Pancreas (tissue), 10 donors: Measurements from ENCODE around the gene MTMR4. TPM values are rescaled to one million over a fixed set of nuclear protein-coding genes. Genes with fewer than 3 reads are reported as not detected.
"Not testable (repeated sequence)": the region's sequence is repeated elsewhere in the genome, so short reads cannot be mapped to it uniquely, and the experiment has no call there.

Experiments used
- ATAC-seq, 4 donors: fragments of 200-7000 bp; cut with Tn5 transposase; one replicate each; pipeline versions ENCODE4 v1.8.0 to v1.9.1; 2020; ENCODE audit warnings: mild to moderate bottlenecking in 4 of 4, moderate library complexity in 4 of 4
- DNase-seq, 6 donors: peaks; one replicate each; pipeline ENCODE4 v3.0.0-alpha.2; 2020
- FAIRE-seq: peaks from 2 replicates; lab custom pipeline; 2012; peaks lifted over from hg19 to GRCh38; lab: Jason Lieb, UNC
- H3K27ac ChIP-seq, 4 donors: fragments of 200-600 bp; sonication (generic); 1 replicate in 3 of 4; 2 replicates in 1 of 4; pipeline versions ENCODE4 v1.5.0 to v1.8.0; 2020
- H3K27me3 ChIP-seq, 4 donors: fragments of 200-600 bp; one replicate each; pipeline ENCODE4 v1.8.0; 2021
- H3K36me3 ChIP-seq, 3 donors: fragments of 200-600 bp; sonication (generic) in 1 of 3; one replicate each; pipeline versions ENCODE4 v1.5.0 to v1.8.0; 2020 to 2021
- H3K4me1 ChIP-seq, 3 donors: fragments of 200-600 bp; one replicate each; pipeline ENCODE4 v1.8.0; 2021
- H3K4me3 ChIP-seq, 4 donors: fragments of 200-600 bp; sonication (generic) in 2 of 4; one replicate each; pipeline versions ENCODE4 v1.5.0 to v1.8.0; 2020 to 2021
- H3K9me3 ChIP-seq, 4 donors: fragments of 200-600 bp; one replicate each; pipeline ENCODE4 v1.8.0; 2021
- WGBS, 2 donors: extraction: QIAGEN DNeasy Blood & Tissue Kit; methylation state at CpG; one replicate each; pipeline ENCODE4 v1.1.7; 2013; 5-methylcytosine and 5-hydroxymethylcytosine counted together
- intact Hi-C, 3 donors: fragments of 100-400 bp; cut with DNase I; formaldehyde crosslinking; loops; one replicate each; pipeline versions ENCODE4 v1.11.1 to v1.14.2; 2022
- polyA plus RNA-seq, 2 donors: library from polyadenylated mRNA; stranded (reverse); fragments of 200-250 nt; gene quantifications; one replicate each; pipeline ENCODE4 v1.2.3, GENCODE V29; 2013
- total RNA-seq, 6 donors: library from RNA; stranded (reverse); fragmentation: NEBNext Ultra II Directional in 4 of 6; extraction: Animal tissue kit (Norgen Biotek cat#: 25700) in 4 of 6; gene quantifications; one replicate each; pipeline versions ENCODE4 v1.2.1 to v1.2.4, GENCODE V29; 2021 to 2023
- TF ChIP-seq, protein P1 (sequence below), 4 donors: fragments of 200-600 bp; sonication (generic) in 3 of 4; IDR thresholded peaks; one replicate each; pipeline versions ENCODE4 v1.5.0 to v1.8.0; 2021; ENCODE audit warnings: antibody characterized with exemption in 4 of 4
- donor health status: healthy with polysubstance abuse.
- donor health status: DM: no; HTN: no; CAD: no; lungs with moderate emphysema.
- donor health status: DM: no; HTN: no; CAD: no.
- donor health status: control.
- donor health status: control.
- donor health status: Bipolar disorder and iron deficiency.
- donor health status: DM: yes; HTN: yes; CAD: no.
- donor health status: DM: no; HTN: no; CAD: no.
- donor health status: DM: no; HTN: no; CAD: no.
- donor health status: DM: yes; HTN: yes; CAD: no.

The MTMR4 gene
- total RNA-seq (10 to 100 TPM in 5 of 6 donors, 1 to 10 TPM in 1; 8.1 to 19.9 (median 14.5) TPM), polyA plus RNA-seq (10 to 100 TPM; 13.8 to 16.3 TPM)

DNA sequence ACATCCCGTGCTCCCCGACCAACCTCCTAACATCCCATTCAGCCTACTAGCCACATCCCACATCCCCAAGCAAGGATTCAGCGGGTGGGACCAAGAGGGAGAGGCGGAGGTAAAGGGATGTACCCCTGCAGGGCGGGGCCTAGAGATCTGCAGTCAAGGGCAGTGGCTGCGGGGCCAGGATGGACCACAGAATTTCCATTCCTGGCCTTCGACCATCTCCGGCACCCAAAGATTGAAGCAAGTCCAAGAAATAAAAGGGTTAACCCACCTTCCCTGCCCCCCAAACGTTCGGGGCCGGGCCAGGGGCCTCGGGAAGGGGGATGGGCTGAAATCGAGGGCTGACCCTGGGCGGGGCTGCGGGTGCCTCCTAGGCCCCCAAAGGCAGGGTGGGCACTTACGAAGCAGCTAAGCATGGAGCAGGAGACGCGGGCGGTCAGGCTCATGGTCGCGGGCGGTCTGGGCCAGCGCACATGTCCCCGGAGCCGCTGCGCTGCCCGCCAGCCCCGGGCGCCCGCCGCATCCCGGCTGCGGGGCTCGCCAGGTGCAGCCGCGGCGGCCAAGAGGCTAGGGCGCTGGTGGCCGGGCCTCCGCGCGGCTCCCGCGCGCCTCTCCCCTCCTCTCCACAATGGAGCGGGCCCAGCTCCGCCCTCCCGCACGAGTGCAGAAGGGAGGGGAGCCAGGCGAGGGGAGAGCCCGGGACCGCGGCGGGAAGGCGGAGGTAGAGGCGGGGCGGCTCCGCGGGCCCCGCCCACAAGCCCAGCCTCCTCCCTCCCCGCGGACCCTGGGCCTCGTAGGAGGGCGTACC is at the start of gene MTMR4:
TSS of gene MTMR4 (minus strand) at position 674 of the 805 bp plus-strand sequence. CDS start at position 443, 231 bp downstream.
- no peak for FAIRE-seq
- peaks cover 3 to 21% (median 4%) of the 10 kb centered on the region in 3 donors for H3K36me3 ChIP-seq
- intact Hi-C loops, result no loop called here
- peak; percentile 32 to 56 (median 52) for ATAC-seq
- peak within 1 kb of the TSS; percentile 59 to 82 (median 68) for H3K4me3 ChIP-seq
- peak; percentile 82 to 93 (median 88) for DNase-seq
- no peaks in the 10 kb centered on the region for H3K9me3 ChIP-seq
- peaks cover 0 to 16% (median 16%) of the 10 kb centered on the region in 3 donors for H3K4me1 ChIP-seq
- TF ChIP-seq, protein P1, sequence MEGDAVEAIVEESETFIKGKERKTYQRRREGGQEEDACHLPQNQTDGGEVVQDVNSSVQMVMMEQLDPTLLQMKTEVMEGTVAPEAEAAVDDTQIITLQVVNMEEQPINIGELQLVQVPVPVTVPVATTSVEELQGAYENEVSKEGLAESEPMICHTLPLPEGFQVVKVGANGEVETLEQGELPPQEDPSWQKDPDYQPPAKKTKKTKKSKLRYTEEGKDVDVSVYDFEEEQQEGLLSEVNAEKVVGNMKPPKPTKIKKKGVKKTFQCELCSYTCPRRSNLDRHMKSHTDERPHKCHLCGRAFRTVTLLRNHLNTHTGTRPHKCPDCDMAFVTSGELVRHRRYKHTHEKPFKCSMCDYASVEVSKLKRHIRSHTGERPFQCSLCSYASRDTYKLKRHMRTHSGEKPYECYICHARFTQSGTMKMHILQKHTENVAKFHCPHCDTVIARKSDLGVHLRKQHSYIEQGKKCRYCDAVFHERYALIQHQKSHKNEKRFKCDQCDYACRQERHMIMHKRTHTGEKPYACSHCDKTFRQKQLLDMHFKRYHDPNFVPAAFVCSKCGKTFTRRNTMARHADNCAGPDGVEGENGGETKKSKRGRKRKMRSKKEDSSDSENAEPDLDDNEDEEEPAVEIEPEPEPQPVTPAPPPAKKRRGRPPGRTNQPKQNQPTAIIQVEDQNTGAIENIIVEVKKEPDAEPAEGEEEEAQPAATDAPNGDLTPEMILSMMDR (IDR thresholded peaks at IDR 0.05), result no peak
- 1% methylated on average over 36 to 64 of the region's 64 CpGs for WGBS, 2 donors
- no peaks in the 10 kb centered on the region for H3K27me3 ChIP-seq
- peak within 1 kb of the TSS; percentile 17 to 60 (median 38) for H3K27ac ChIP-seq

DNA sequence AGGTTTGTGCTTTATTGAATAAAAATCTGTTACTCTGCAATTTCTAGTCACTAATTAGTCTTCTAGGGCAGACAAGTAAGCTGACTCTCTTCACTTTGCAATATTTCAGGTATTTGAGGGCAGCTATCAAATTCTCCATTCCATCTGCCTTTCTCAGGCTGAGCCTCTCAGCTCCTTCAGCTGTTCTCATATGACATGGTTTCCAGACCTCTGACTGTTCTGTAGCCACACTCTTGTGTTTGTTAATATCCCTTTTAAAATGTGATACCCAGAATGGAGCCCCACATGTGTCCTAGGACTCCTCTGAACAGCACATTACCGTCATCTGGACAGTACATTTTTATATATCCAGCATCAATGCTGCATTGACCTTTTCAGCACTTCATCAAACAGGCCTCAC is 46.1 kb upstream of the MTMR4 start:
- no peak for ATAC-seq
- no peak for DNase-seq
- intact Hi-C loops, result no loop called here
- 74 to 85% methylated on average over 1 of the region's 1 CpG for WGBS, 2 donors
- no peak overlapping the region for H3K27ac ChIP-seq
- no peak overlapping the region for H3K4me3 ChIP-seq
- no peaks in the 10 kb centered on the region for H3K9me3 ChIP-seq
- no peaks in the 10 kb centered on the region for H3K4me1 ChIP-seq
- no peak for FAIRE-seq
- no peaks in the 10 kb centered on the region for H3K27me3 ChIP-seq
- H3K36me3 ChIP-seq, result no peaks in the 10 kb centered on the region
- TF ChIP-seq, protein P1 (IDR thresholded peaks at IDR 0.05), result no peak

DNA sequence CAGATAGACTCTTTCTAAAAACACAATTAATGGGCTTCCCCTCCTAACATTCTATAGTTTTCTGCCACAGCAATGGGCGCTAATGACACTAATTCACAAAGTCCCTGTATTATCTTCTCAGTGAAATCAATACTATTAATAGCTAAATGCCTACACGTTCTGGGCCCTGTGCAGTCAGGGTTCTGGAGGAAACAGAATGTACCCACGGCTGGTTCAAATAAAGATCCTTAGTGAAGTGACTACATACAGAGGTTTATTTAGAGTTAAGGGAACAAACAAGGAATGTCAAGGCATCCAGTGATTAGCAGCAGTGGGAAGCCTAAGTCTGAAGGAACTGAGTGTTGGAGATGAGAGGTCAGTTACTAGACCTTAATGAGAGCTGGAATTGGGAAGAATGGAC is 43.5 kb upstream of the MTMR4 start:
- H3K27me3 ChIP-seq, result no peaks in the 10 kb centered on the region
- ATAC-seq (no peak), DNase-seq (no peak), FAIRE-seq (no peak)
- WGBS, 2 donors, result 73 to 74% methylated on average over 3 of the region's 3 CpGs
- intact Hi-C loops, result no loop called here
- no peaks in the 10 kb centered on the region for H3K9me3 ChIP-seq
- no peaks in the 10 kb centered on the region for H3K4me1 ChIP-seq
- H3K36me3 ChIP-seq, result no peaks in the 10 kb centered on the region
- no peak overlapping the region for H3K4me3 ChIP-seq
- TF ChIP-seq, protein P1 (IDR thresholded peaks at IDR 0.05), result no peak
- no peak overlapping the region for H3K27ac ChIP-seq

DNA sequence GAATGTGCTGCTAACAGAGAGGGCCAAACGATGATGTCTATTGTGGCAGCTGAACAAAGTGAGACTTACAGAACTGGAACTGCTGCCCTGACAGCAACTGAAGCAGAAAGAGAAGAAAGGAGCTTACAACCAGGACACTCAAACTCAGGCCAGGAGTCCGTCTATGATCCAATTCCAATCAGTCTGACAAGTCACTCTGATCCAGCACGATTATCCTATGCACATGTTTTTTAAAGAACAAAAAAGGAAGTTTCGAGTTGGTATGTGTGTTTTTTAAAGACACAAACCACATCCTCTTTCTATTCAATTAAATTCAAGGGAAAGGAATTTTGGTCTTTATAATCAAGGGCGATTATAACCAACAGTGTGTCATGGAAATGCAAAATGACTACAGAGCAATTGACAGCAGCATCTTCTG is 42.4 kb upstream of the MTMR4 start:
- Histone ChIP-seq H3K36me3 (no peaks in the 10 kb centered on the region), H3K4me3 (no peak overlapping the region), H3K4me1 (no peaks in the 10 kb centered on the region), H3K27me3 (no peaks in the 10 kb centered on the region), H3K27ac (no peak overlapping the region), H3K9me3 (no peaks in the 10 kb centered on the region)
- FAIRE-seq (no peak), DNase-seq (no peak), ATAC-seq (no peak)
- intact Hi-C loops, result no loop called here
- 62 to 70% methylated on average over 5 of the region's 5 CpGs for WGBS, 2 donors
- TF ChIP-seq, protein P1 (IDR thresholded peaks at IDR 0.05), result no peak

DNA sequence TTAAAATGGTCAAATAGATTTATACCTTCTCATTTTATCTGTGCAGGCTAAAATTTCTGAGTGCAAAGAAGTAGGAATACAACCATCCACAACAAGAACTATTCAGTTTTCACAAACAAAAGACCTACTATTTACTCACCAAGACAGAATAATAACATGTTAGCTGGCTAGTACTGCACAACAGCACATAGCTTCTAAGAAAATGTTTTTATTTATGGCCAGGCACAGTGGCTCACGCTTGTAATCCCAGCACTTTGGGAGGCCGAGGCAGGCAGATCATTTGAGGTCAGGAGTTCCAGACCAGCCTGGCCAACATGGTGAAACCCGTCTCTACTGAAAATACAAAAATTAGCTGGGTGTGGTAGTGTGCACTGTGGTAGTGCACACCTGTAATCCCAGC is 40.7 kb upstream of the MTMR4 start:
- H3K27me3 ChIP-seq, intact Hi-C loops, H3K9me3 ChIP-seq, DNase-seq, H3K4me1 ChIP-seq, H3K27ac ChIP-seq, H3K36me3 ChIP-seq, H3K4me3 ChIP-seq, FAIRE-seq, ATAC-seq: not testable (repeated sequence)
- WGBS, 2 donors, result 88% methylated on average over 3 of the region's 3 CpGs
